H1 (cell line): Measurements from ENCODE around the gene HOXB3. TPM values are rescaled to one million over a fixed set of nuclear protein-coding genes. Genes with fewer than 3 reads are reported as not detected.

Source experiments
- CTCF ChIA-PET: fragments of 300-600 bp; sonication (Branson Sonifier 250); formaldehyde crosslinking; loops from one replicate; lab custom pipeline; 2021; ENCODE audit not compliant: partially characterized antibody; lab: Charles Lee
- POLR2A ChIA-PET: fragments of 300-600 bp; sonication (Branson Sonifier 250); formaldehyde crosslinking; loops from one replicate; lab custom pipeline; 2021; ENCODE audit warnings: inconsistent platforms; ENCODE audit not compliant: partially characterized antibody; lab: Charles Lee
- DNase-seq, 2 experiments: peaks; one replicate each; pipeline versions ENCODE4 v3.0.0 to v3.0.0-alpha.2; 2010 to 2022; ENCODE audit warnings: low spot score in 2 of 2, low read depth in 1 of 2, mixed read lengths in 1 of 2
- FAIRE-seq: peaks from 2 replicates; lab custom pipeline; 2011; peaks lifted over from hg19 to GRCh38; lab: Jason Lieb, UNC
- H2AFZ ChIP-seq: 2 replicates; pipeline ENCODE4 v1.8.1; 2012; ENCODE audit warnings: low read length, inconsistent platforms
- H2AK5ac ChIP-seq: 2 replicates; pipeline ENCODE4 v1.6.1; 2013; ENCODE audit warnings: low read depth, low read length
- H2BK120ac ChIP-seq: replicated peaks from 2 replicates; pipeline ENCODE3; 2013; ENCODE audit warnings: low read depth, low read length, inconsistent platforms
- H2BK12ac ChIP-seq: 2 replicates; pipeline ENCODE4 v1.6.1; 2013; ENCODE audit warnings: low read depth, low read length
- H2BK15ac ChIP-seq: 2 replicates; pipeline ENCODE4 v1.6.1; 2013; ENCODE audit warnings: low read length
- H2BK20ac ChIP-seq: 2 replicates; pipeline ENCODE4 v1.6.1; 2013; ENCODE audit warnings: low read length
- H2BK5ac ChIP-seq: 2 replicates; pipeline ENCODE4 v1.6.1; 2013; ENCODE audit warnings: low read depth, low read length
- H3K14ac ChIP-seq: 2 replicates; pipeline ENCODE4 v1.6.1; 2013; ENCODE audit warnings: inconsistent platforms; ENCODE audit not compliant: insufficient read length
- H3K18ac ChIP-seq: 2 replicates; pipeline ENCODE4 v1.6.1; 2013; ENCODE audit warnings: low read length; ENCODE audit errors: extremely low read depth
- H3K23ac ChIP-seq: 2 replicates; pipeline ENCODE4 v1.6.1; 2013; ENCODE audit warnings: inconsistent platforms; ENCODE audit not compliant: insufficient read length
- H3K23me2 ChIP-seq: 2 replicates; pipeline ENCODE4 v1.6.1; 2013; ENCODE audit warnings: low read depth, low read length
- H3K27ac ChIP-seq: 2 replicates; pipeline ENCODE4 v1.6.1; 2011; ENCODE audit warnings: low read depth, low read length, inconsistent platforms
- H3K27me3 ChIP-seq, 4 experiments: replicated peaks in 1 of 4; 1 replicate in 1 of 4; 2 replicates in 3 of 4; pipeline versions ENCODE4 v1.6.1 to v1.8.1; 2011 to 2013; ENCODE audit warnings: low read length in 3 of 4, mild to moderate bottlenecking in 3 of 4, inconsistent platforms in 2 of 4, mixed read lengths in 2 of 4, moderate library complexity in 1 of 4; ENCODE audit not compliant: control insufficient read depth in 3 of 4, insufficient read depth in 3 of 4; ENCODE audit errors: extremely low read depth in 1 of 4
- H3K36me3 ChIP-seq, 4 experiments: 2 replicates each; pipeline versions ENCODE4 v1.6.1 to v1.8.1; 2011 to 2013; ENCODE audit warnings: mild to moderate bottlenecking in 4 of 4, low read length in 3 of 4, moderate library complexity in 2 of 4, control low read depth in 1 of 4, inconsistent platforms in 1 of 4; ENCODE audit not compliant: insufficient read depth in 4 of 4, control insufficient read depth in 2 of 4
- H3K4ac ChIP-seq: replicated peaks from 2 replicates; pipeline ENCODE3; 2013; ENCODE audit warnings: low read length, low read depth, mixed read lengths, inconsistent platforms; ENCODE audit not compliant: insufficient read length
- H3K4me1 ChIP-seq, 4 experiments: replicated peaks in 1 of 4; 1 replicate in 1 of 4; 2 replicates in 3 of 4; pipeline versions ENCODE4 v1.6.1 to v1.8.1; 2011 to 2013; ENCODE audit warnings: low read length in 3 of 4, inconsistent platforms in 2 of 4, mixed read lengths in 1 of 4; ENCODE audit not compliant: insufficient read depth in 4 of 4, control insufficient read depth in 3 of 4
- H3K4me2 ChIP-seq, 2 experiments: 2 replicates each; pipeline versions ENCODE4 v1.6.1 to v1.8.1; 2011 to 2013; ENCODE audit warnings: low read depth in 2 of 2, low read length in 2 of 2, control low read depth in 1 of 2, inconsistent platforms in 1 of 2, mild to moderate bottlenecking in 1 of 2; ENCODE audit not compliant: insufficient read depth in 1 of 2
- H3K4me3 ChIP-seq, 4 experiments: fragments of 200-600, 300-600 bp in 1 of 4; sonication (generic), shearing (Covaris generic), sonication (Bioruptor Twin) in 1 of 4; 2 replicates each; pipeline versions ENCODE4 v1.5.1 to v1.8.1; 2011 to 2016; ENCODE audit warnings: low read length in 4 of 4, low read depth in 3 of 4, control low read depth in 2 of 4, inconsistent platforms in 2 of 4, mild to moderate bottlenecking in 2 of 4, mixed read lengths in 1 of 4, moderate library complexity in 1 of 4; ENCODE audit not compliant: insufficient read depth in 2 of 4; ENCODE audit errors: extremely low read depth in 1 of 4
- H3K56ac ChIP-seq: replicated peaks from 2 replicates; pipeline ENCODE3; 2013; ENCODE audit warnings: low read depth, mild to moderate bottlenecking, mixed read lengths, low read length, inconsistent platforms; ENCODE audit not compliant: insufficient read length
- H3K79me1 ChIP-seq: 2 replicates; pipeline ENCODE4 v1.6.1; 2013; ENCODE audit warnings: low read depth, low read length, control low read depth
- H3K79me2 ChIP-seq, 2 experiments: 2 replicates each; pipeline versions ENCODE4 v1.6.1 to v1.8.1; 2012 to 2013; ENCODE audit warnings: low read length in 2 of 2, mild to moderate bottlenecking in 2 of 2, inconsistent platforms in 1 of 2; ENCODE audit not compliant: insufficient read depth in 2 of 2, control insufficient read depth in 1 of 2
- H3K9ac ChIP-seq, 4 experiments: replicated peaks in 1 of 4; 1 replicate in 1 of 4; 2 replicates in 3 of 4; pipeline versions ENCODE4 v1.6.1 to v1.8.1; 2011 to 2013; ENCODE audit warnings: low read depth in 3 of 4, low read length in 3 of 4, control low read depth in 2 of 4, mild to moderate bottlenecking in 2 of 4, moderate library complexity in 2 of 4, inconsistent platforms in 1 of 4; ENCODE audit errors: extremely low read depth in 1 of 4
- H3K9me3 ChIP-seq, 2 experiments: 2 replicates each; pipeline versions ENCODE4 v1.6.1 to v1.8.1; 2012 to 2013; ENCODE audit warnings: mild to moderate bottlenecking in 2 of 2, moderate library complexity in 2 of 2, control low read depth in 1 of 2, inconsistent platforms in 1 of 2, low read depth in 1 of 2, low read length in 1 of 2, mixed read lengths in 1 of 2; ENCODE audit not compliant: insufficient read depth in 2 of 2
- H4K20me1 ChIP-seq, 2 experiments: replicated peaks in 1 of 2; 2 replicates each; pipeline versions ENCODE3 to v1.8.1; 2011 to 2013; ENCODE audit warnings: inconsistent platforms in 2 of 2, low read length in 2 of 2, mild to moderate bottlenecking in 1 of 2; ENCODE audit not compliant: insufficient read depth in 2 of 2, control insufficient read depth in 1 of 2
- H4K5ac ChIP-seq: 2 replicates; pipeline ENCODE4 v1.6.1; 2013; ENCODE audit warnings: low read length, low read depth, mixed read lengths, inconsistent platforms; ENCODE audit not compliant: insufficient read length
- H4K8ac ChIP-seq: 2 replicates; pipeline ENCODE4 v1.8.0; 2013; ENCODE audit warnings: mild to moderate bottlenecking, moderate library complexity, low read length, inconsistent platforms; ENCODE audit not compliant: insufficient read depth; ENCODE audit errors: extremely low read depth
- H4K91ac ChIP-seq: replicated peaks from 2 replicates; pipeline ENCODE3; 2013; ENCODE audit warnings: low read length, mixed read lengths, inconsistent platforms; ENCODE audit not compliant: insufficient read length
- SP1 ChIP-seq: IDR thresholded peaks from 2 replicates; pipeline ENCODE4 v1.6.1; 2011; ENCODE audit warnings: low read depth, low read length
- YY1 ChIP-seq: IDR thresholded peaks from 2 replicates; pipeline ENCODE4 v1.6.1; 2011; ENCODE audit warnings: low read depth, mild to moderate bottlenecking, low read length
- WGBS, 2 experiments: shearing (Covaris generic) in 1 of 2; methylation state at CpG; one replicate each; pipeline versions ENCODE4 v1.1.6 to v1.1.7; 2013 to 2015; ENCODE audit warnings: low lambda C conversion rate in 2 of 2, mixed read lengths in 2 of 2, inconsistent platforms in 1 of 2, low coverage in 1 of 2, missing lambda C conversion rate in 1 of 2; ENCODE audit not compliant: insufficient replicate concordance in 2 of 2, insufficient coverage in 1 of 2, insufficient read length in 1 of 2; ENCODE audit errors: extremely low coverage in 1 of 2, missing lambda C conversion rate in 1 of 2; 5-methylcytosine and 5-hydroxymethylcytosine counted together
- polyA plus RNA-seq, 7 experiments: library from polyadenylated mRNA; depleted of rRNA in 3 of 7; stranded (reverse) in 5 of 7; unstranded in 2 of 7; fragments of >200 nt in 5 of 7; fragments of 200-250 nt in 2 of 7; gene quantifications; 1 replicate in 5 of 7; 2 replicates in 1 of 7; 4 replicates in 1 of 7; pipeline versions ENCODE4 v1.2.1 to v1.2.3, GENCODE V29; 2011 to 2013; ENCODE audit warnings: missing spikeins in 2 of 7, mixed read lengths in 2 of 7
- total RNA-seq: library from RNA; stranded (reverse); fragmentation: NEBNext Ultra II Directional; extraction: Animal tissue kit (Norgen Biotek cat#: 25700); gene quantifications from 2 replicates; pipeline ENCODE4 v1.2.1, GENCODE V29; 2021
- TF ChIP-seq, protein P1 (sequence below): IDR thresholded peaks from 2 replicates; pipeline ENCODE4 v1.6.1; 2011; ENCODE audit warnings: low read depth, mild to moderate bottlenecking, low read length; ENCODE audit not compliant: insufficient read depth

The HOXB3 gene
- total and polyA plus RNA-seq, 2 of the 8 experiments (the other 6 are each of a cell fraction or from before 2014, with no cell fraction given), result not detected

GRCh38 chr17:48568499-48569239 is 21.4 kb downstream of the HOXB3 start:
- Histone ChIP-seq H4K20me1 (peaks cover 9 to 44% of the 10 kb centered on the region in 2 experiments), H3K79me1 (no peaks in the 10 kb centered on the region), H4K5ac (no peak overlapping the region), H3K14ac (no peak overlapping the region), H2BK20ac (no peak overlapping the region), H2BK5ac (no peak overlapping the region), H3K27ac (no peak overlapping the region), H3K23ac (no peak overlapping the region), H4K91ac (no peak overlapping the region), H2BK120ac (no peak overlapping the region), H3K79me2 (no peaks in the 10 kb centered on the region), H3K4me2 (no peak overlapping the region), H3K18ac (no peak overlapping the region), H2BK12ac (peak overlapping the region; percentile 89; the same call in 1 of the 2 replicates), H4K8ac (no peak overlapping the region), H2AFZ (no peak overlapping the region), H2BK15ac (no peak overlapping the region), H3K4me3 (no peak overlapping the region), H3K4me1 (peaks cover 0 to 7% (median 4%) of the 10 kb centered on the region in 4 experiments; a peak in 5 of 7 replicates), H3K23me2 (peaks cover 4% of the 10 kb centered on the region; the same call in 1 of the 2 replicates), H2AK5ac (no peak overlapping the region), H3K9me3 (no peaks in the 10 kb centered on the region), H3K56ac (no peak overlapping the region), H3K4ac (no peak overlapping the region), H3K27me3 (peaks cover 99 to 100% (median 100%) of the 10 kb centered on the region in 4 experiments), H3K9ac (no peak overlapping the region), H3K36me3 (no peaks in the 10 kb centered on the region; a peak in 1 of 8 replicates)
- ChIA-PET CTCF (interaction anchor here (0.5 to 4.8 kb wide), 10 partner anchors 10 to 526 kb away, joined by 3 to 32 read pairs (median 5); partner anchors contain the start of genes HOXB4 and HOXB5), POLR2A (interaction anchor here (1.4 to 1.8 kb wide), 2 partner anchors 12 kb away, joined by 4 to 8 read pairs; no protein-coding TSS in a partner anchor)
- no peak for DNase-seq
- no peak for FAIRE-seq
- WGBS, 2 experiments, result 12% methylated on average over 33 of the region's 33 CpGs; no CpG with 5 or more reads in 1 of the 2 experiments
- TF ChIP-seq, protein P1, sequence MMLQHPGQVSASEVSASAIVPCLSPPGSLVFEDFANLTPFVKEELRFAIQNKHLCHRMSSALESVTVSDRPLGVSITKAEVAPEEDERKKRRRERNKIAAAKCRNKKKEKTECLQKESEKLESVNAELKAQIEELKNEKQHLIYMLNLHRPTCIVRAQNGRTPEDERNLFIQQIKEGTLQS, result no peak
- TF ChIP-seq YY1 (no peak), SP1 (peak; percentile 48; the same call in 1 of the 2 replicates)
